GM21737 (cell line): ENCODE data around the gene MYO5B.
A peak's percentile ranks its signal among the peaks of the same experiment; 100 is the strongest.
"Not testable (repeated sequence)": the region's sequence is repeated elsewhere in the genome, so short reads cannot be mapped to it uniquely, and the experiment has no call there.

Experiments used
- ATAC-seq: cut with Tn5 transposase; IDR thresholded peaks from one replicate; pipeline ENCODE4 v1.9.1; 2021; ENCODE audit warnings: mild to moderate bottlenecking, moderate library complexity; ENCODE audit not compliant: unreplicated experiment

MYO5B gene

DNA sequence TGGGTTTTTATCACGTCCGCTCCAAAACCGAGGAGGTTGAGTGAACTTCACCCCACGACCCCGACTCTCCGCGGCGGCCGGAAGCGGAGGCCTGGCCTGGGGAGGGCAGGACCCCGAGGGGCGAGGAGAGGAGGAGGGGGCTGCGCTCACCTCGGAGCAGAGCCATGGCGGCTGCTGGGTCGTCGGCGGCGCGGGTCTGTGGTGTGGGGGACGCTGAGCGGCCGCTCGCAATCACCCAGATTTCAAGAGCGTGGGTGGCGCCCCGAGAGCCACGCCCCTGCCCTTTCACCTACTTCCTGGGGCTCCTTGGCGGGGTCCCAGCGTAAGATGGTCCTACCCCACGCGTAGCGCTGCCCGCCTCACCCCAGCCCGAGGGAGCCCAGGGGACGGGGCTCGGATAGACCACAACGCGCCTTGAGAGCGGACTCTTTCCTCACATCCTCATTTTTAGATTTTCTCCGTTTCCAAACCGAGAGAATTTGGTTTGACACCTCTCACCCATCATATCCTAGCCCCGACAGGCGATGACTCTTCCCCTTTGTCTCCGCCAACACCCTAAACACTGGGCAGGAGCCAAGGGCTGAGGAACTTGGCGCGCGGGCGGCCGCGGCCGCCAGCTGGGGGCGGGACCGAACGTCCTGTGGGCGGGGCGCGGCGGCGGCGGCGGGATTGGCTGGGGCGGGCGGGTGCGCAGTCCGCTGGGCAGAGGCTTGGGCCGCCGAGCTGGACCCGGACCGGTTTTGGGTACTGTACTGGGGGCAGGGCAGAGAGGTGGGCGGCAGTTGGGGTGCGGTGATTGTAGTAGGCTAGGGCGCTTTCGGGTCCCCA is 381.4 kb downstream of the MYO5B start, which contains the start of gene ACAA2:
TSS of gene ACAA2 (minus strand) at position 215 of the 828 bp plus-strand sequence. CDS start at position 166, 49 bp downstream.
- ATAC-seq: peak; percentile 85

DNA sequence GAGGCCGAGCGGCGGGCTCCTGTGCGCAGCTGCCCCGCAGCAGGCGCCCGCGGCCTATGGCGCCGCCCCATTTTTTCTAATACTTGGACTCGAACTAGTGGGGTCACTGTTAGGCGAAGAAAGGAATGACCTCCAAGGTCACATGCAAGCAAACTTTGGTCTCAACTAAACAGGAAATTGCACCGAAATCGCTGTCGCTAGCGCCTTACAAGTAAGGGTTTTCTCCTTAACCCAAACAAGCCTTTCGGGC is 382.0 kb downstream of the MYO5B start:
- peak; percentile 27 for ATAC-seq

DNA sequence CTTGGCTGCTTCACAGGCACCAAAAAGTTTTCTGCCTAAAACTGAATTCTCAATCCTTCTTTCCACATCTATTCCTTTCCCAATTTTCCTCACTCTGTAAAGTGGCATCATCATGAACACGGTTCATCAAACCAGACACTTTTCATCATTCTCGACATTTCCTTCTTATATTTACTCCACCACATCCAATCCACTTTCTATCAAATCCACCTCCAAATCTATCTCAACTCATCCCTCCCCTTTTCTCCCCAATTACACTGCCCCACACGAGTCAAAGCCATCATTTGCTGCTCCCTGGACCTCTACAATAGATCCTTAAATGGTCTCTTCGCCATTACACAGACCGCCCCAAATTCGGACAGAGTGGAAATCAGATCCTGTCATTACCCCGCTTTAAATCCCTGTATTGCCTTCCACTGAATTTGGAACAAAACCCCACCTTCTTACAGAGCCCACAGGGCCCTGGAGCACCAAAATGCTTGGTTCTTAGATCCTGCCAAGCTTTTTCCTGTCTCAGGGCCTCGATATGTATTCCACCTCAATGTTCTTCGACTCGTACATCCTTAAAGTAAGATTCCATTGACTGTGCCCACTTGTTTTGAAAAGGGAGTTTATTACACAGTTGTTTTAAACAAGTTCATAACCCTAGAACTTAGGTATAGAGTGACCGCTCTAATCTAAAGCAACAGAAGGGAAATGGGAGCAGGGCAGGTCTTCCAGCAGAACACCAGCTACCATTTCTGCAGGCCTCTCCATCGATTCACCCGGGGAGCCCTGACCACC is 382.5 kb downstream of the MYO5B start:
- ATAC-seq: no peak

DNA sequence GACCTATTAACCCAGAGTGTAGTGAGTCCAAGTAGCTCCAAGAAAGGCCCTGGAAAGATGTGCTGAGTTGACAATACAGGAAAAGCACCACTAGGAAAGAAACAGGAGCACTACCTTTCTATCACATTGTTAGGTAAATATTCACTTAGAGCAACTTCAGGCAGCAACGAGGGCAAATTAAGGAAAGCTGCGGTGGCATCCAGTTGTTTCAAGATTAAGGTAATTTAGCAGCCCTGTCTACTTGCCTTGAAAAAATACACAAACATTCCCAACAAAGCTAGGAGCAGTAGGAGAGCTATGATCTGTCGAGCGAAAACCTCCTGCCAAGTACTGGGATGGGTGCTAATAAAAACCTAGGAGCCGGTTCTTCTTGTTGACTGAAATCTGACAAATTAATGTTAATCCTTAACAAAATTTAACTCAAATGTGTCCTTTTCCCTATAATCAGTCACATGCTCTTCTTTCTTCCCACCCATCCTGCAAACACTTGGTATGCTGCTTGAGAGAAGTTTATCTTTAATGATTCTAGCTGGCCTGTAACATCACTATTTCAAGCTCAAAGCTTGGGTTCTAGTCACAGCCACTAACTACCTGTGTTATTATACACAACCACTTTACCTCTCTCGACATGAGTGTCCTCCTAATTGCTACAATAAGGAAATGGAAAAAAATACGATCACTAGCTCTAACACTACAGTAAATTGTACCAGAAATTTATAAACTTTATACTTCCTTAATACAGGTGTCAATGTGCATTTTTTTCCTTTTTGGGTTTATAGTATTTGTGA is 383.6 kb downstream of the MYO5B start:
- ATAC-seq: no peak

DNA sequence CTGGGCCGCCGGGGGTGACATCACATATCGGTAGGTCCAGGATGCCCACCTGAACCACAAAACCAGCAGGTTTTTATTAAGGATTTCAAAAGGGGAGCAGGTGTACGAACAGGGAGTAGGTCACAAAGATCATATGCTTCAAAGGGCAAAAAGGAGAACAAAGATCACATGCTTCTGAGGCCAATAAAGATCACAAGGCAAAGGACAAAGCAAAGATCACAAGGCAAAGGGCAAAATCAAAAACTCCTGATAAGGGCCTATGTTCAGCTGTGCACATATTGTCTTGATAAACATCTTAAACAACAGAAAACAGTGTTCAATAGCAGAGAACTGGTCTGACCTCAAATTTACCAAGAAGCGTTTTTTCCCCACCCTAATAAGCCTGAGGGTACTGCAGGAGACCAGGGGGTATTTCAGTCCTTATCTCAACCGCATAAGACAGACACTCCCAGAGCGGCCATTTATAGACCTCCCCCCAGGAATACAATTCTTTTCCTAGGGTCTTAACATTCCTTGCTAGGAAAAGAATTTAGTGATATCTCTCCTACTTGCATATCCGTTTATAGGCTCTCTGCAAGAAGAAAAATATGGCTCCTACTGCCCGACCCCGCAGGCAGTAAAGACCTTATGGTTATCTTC is 386.3 kb downstream of the MYO5B start:
- ATAC-seq: not testable (repeated sequence)

DNA sequence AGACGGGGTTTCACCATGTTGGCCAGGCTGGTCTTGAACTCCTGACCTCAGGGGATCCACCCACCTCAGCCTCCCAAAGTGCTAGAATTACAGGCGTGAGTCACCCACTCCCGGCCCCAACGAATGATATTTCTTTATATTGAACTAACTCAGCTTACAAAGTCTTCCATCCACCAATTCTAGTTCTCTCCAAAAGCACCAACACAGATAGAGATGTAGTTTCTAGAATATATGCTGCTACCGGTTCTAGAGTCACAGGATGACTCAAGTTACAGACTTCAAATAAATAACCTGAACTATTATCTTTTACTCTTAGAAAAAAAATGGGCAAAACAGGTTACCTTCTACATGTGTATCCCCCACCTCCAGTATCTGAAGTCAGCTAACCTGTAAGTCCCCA is 390.9 kb downstream of the MYO5B start:
- ATAC-seq: no peak

DNA sequence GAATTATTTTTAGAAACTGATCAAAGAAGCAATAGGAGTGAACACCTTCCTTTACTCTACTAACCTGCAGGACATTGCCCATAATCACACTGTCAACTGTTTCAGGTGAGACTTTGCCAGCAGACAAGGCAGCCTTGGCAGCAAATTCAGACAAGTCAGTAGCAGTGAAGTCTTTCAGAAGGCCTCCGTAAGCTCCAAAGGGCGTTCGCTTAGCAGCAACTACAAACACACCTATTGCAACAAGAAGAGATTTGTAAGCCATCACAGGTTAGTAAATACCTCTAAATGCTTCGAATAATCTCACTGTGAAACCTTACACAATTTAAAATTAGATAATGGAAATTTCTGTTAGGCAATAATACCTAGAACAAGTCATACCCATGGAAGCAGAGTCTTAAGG is 392.3 kb downstream of the MYO5B start:
- no peak for ATAC-seq

DNA sequence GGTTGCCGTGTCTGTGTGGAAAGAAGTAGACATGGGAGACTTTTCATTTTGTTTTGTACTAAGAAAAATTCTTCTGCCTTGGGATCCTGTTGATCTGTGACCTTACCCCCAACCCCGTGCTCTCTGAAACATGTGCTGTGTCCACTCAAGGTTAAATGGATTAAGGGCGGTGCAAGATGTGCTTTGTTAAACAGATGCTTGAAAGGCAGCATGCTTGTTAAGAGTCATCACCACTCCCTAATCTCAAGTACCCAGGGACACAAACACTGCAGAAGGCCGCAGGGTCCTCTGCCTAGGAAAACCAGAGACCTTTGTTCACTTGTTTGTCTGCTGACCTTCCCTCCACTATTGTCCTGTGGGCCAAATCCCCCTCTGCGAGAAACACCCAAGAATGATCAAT is 394.5 kb downstream of the MYO5B start:
- not testable (repeated sequence) for ATAC-seq

DNA sequence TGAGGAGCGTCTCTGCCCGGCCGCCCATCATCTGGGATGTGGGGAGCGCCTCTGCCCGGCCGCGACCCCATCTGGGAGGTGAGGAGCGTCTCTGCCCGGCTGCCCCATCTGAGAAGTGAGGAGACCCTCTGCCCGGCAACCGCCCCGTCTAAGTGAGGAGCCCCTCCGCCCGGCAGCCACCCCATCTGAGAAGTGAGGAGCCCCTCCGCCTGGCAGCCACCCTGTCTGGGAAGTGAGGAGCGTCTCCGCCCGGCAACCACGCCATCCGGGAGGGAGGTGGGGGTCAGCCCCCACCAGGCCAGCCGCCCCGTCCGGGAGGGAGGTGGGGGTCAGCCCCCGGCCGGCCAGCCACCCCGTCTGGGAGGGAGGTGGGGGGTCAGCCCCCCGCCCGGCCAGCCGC is 395.1 kb downstream of the MYO5B start:
- ATAC-seq: not testable (repeated sequence)

DNA sequence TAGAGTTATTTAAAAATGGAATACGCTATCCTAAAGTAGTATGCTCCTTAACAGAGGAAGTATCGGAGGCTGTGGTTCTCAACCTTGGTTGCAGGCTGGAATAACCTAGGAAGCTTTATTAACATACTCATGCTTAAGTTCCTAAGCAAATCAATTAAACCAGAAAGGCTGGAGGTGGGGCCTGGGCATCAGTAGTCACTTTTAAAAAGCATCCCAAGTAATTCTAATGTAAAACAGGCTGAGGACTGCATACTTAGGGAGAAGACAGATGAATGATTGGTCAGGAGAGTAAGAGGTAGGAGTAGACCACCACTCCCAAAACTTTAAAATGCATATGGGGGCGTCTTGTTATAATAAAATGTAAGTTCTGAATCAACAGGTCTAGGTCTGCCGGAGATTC is 396.9 kb downstream of the MYO5B start:
- no peak for ATAC-seq

DNA sequence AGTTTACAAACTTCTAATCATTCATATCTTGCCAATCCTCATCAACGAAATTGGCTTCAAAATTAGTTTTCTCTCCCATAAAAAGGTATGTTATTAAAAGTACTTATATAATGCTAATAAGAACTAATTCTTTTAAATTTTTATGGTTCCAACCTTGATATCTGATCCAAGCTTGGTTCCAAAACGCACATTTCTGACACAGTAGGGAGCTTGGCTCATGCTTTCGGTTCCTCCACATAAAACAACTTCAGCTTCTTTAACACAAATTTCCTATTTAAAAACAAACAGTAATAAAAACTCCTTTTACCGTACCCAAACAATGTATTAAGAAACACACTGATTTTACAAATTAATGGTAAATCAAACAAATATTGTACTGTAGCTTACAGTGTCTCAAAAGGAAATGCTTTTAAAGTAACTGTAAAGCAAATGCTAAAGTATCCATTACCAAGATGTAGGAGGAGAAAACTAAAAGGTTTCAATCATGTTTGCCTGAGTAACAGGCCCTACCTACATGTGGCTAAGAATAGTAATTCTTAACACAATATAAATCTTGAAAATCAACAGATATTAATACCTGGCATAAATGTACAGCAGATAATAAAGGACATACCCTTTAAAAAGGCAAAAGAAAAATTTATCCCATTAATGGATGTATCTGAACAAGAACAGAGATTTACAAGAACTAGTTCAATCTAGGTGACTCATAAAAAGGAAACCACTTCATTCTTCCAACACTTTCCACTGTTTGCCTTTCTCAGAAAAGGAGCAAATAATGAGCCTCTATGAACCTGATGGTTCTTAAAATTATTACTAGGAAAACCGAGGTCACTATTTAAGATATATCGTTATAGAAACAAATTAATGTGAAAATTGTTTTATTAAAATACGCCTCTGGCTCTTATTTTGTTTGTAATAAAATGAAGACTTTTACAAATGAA is 399.1 kb downstream of the MYO5B start:
- ATAC-seq: no peak

DNA sequence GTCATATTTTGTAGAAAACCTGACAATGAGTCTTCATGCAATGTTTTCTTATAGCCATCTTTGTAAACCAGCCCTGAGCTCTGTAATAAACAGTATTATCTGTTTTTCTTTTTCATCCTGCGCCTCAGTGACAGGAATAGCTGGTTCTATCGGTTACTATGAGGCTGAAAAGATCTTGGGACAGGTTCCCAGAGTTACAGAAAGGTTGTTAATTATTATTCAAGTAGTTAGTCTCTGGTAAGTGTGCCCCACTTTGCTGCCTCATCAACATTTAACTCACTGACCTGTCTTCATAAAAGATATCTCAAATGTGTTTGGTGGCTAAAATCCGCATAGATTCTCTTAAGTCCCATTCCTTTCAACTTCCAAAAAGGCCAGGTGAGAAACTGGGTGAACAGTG is 400.2 kb downstream of the MYO5B start:
- no peak for ATAC-seq

DNA sequence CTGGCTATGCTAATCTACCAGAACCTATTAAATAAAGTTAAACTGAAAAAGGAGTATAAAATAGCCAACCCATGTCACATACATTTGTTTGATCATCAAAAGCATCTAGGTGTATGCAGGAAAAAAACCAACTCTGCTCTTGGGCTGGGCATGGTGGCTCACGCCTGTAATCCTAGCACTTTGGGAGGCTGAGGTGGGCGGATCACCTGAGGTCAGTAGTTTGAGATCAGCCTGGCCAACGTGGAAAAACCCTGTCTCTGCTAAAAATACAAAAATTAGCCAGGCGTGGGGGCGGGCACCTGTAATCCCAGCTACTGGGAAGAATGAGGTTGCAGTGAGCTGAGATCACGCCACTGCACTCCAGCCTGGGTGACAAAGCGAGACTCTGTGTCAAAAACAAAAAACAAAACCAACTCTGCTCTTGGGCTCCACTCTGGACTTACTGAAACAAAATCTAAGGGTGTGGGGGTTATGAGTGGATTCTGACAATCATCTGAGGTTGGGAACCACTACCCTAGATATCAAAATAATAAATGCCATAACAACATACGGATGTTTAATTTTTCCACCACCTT is 405.3 kb downstream of the MYO5B start:
- not testable (repeated sequence) for ATAC-seq

DNA sequence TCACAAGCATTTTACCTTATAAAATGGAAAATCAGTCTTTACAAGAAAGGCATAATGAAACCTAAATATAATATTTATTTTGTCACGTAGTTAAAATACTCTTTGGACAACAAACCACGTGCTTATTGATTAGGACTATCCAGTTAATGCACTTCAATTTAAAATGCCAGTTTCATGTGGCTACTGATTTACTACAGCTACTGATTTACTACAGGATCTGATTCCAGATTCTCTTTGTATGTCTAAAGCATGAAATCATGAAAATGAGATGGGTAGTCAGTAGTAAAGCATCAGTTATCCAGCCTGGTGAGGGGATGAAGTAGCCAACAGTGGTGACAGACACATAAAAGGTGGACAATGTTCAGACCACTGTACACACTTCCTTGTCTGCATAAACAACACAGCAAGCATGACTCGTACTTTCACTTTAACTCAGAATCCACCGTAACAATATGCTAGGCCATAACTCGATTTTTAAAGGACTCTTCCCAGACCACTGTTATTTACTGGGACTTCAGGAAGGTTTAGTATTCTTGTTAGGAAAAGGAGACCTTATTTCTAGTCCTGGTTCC is 406.5 kb downstream of the MYO5B start:
- ATAC-seq: no peak

DNA sequence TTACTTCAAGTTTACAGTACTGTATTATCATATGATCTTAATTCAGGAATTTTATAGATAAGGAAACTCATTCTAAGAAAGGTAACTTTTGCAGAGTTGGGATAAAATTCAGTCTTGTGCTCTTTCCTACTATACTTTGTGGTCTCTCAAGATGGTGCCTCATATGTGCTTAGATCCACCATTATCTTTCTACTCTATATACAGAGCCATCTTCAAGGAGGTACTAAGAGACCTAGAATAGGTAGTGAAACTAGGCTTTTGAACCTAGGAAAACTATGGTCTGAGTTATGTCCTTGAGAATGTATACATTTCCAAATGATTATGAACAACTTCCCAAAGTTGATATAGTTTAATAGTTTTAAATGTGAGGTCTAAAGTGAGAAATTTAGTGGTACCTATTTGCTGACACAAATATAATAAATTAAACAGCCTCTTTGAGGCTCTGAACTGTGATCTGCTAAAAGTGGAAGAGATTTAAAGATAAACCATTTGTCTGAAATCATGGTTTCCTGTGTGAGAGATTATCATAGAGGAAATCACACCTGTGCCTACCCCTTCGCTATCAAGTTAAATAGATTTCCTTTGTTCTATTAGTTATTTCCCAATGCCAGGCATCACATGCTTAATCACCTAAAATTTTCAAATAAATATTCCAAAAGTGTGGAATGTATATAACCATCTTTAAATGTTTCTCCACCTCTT is 408.8 kb downstream of the MYO5B start:
- no peak for ATAC-seq

DNA sequence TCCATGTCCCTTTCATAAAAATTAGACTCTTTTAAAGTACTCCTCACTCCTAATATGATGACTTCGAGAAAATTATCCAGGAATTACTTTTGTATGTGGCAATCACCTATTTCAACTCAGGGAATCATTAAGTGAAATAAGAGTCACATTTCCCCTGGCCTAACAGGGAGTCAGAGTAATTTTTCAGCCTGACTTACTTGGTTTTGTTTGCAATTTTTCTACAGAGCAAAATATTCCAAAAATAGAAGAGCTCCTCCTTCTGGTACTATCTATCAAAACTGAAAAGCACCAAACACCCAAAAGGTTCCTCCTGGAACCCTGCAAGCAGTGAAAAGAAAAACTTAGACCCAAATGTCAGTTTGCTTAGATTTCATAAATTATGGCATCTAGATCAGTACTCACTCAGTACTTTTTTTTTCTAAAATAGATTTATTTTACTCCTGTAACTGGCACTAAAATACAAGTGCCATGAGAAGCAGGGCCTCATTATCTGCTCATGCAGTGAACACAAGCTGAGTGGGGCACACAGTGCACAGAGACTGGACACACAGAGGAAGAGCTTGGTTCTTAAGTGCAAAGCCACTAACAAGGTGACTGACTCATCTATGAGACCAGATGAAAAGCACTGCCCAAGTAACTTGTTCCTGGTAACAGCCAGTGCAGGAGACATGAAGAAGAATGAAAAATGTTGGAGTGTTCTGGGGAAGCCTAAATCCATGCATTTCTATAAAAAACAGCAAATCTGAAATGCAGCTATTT is 410.3 kb downstream of the MYO5B start:
- ATAC-seq: no peak

DNA sequence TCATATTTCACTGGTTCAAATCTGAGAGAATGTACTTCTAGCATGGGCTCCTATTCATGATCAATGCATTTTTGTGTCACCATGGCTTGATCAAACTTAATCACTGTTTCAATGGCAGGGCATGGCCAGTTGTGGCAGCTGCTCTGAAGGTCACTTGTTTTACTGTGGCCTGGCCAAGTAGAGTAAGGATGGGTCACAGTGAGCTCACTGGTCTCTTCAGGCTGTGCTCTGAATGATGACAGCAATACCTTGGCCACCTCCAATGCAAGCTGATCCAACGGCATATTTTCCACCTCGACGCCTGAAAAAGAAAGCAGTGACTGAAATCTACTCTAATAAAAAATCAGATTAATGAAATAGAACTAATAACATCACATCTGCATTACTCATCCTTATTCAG is 411.3 kb downstream of the MYO5B start:
- ATAC-seq: not testable (repeated sequence)
